GM23248 (cell line): Measurements from ENCODE around the gene ZNF454. TPM values are rescaled to one million over a fixed set of nuclear protein-coding genes. Genes with fewer than 3 reads are reported as not detected.

ENCODE experiments used
- DNase-seq: peaks from one replicate; pipeline ENCODE4 v3.0.0-alpha.2; 2015
- H2AFZ ChIP-seq: fragments of 200-600 bp; sonication (generic); 2 replicates; pipeline ENCODE4 v1.6.1; 2016; ENCODE audit warnings: antibody characterized with exemption
- H3F3A ChIP-seq: fragments of 200-600 bp; sonication (generic); 2 replicates; pipeline ENCODE4 v1.6.1; 2016; ENCODE audit warnings: mild to moderate bottlenecking, antibody characterized with exemption, mixed run types; ENCODE audit not compliant: insufficient read depth
- H3K27ac ChIP-seq: fragments of 200-600 bp; sonication (generic); 2 replicates; pipeline ENCODE4 v1.5.1; 2016; ENCODE audit warnings: mild to moderate bottlenecking
- H3K27me3 ChIP-seq: fragments of 200-600 bp; sonication (generic); replicated peaks from 2 replicates; pipeline ENCODE4 v1.6.1; 2016; ENCODE audit warnings: mild to moderate bottlenecking; ENCODE audit not compliant: insufficient read depth
- H3K36me3 ChIP-seq: fragments of 200-600 bp; sonication (generic); 2 replicates; pipeline ENCODE4 v1.6.1; 2016; ENCODE audit warnings: low read depth, mild to moderate bottlenecking
- H3K4me1 ChIP-seq: fragments of 200-600 bp; sonication (generic); 2 replicates; pipeline ENCODE4 v1.6.1; 2016; ENCODE audit warnings: mild to moderate bottlenecking; ENCODE audit not compliant: insufficient read depth
- H3K4me2 ChIP-seq: fragments of 200-600 bp; sonication (generic); one replicate; pipeline ENCODE4 v1.6.1; 2016; ENCODE audit warnings: mild to moderate bottlenecking; ENCODE audit not compliant: unreplicated experiment
- H3K4me3 ChIP-seq: fragments of 200-600 bp; sonication (generic); 2 replicates; pipeline ENCODE4 v1.5.1; 2016; ENCODE audit warnings: mild to moderate bottlenecking
- H3K79me2 ChIP-seq: fragments of 200-600 bp; sonication (generic); 2 replicates; pipeline ENCODE4 v1.6.1; 2016; ENCODE audit warnings: mild to moderate bottlenecking; ENCODE audit not compliant: insufficient read depth
- H3K9ac ChIP-seq: fragments of 200-600 bp; sonication (generic); 2 replicates; pipeline ENCODE4 v1.6.1; 2016; ENCODE audit warnings: mild to moderate bottlenecking
- H3K9me2 ChIP-seq: fragments of 200-600 bp; sonication (generic); 2 replicates; pipeline ENCODE4 v1.6.1; 2016; ENCODE audit warnings: mixed run types, mild to moderate bottlenecking, moderate library complexity; ENCODE audit not compliant: insufficient read depth
- H3K9me3 ChIP-seq: fragments of 200-600 bp; sonication (generic); one replicate; pipeline ENCODE4 v1.6.1; 2017; ENCODE audit warnings: low read depth
- H4K20me1 ChIP-seq: fragments of 200-600 bp; sonication (generic); 2 replicates; pipeline ENCODE4 v1.6.0; 2016; ENCODE audit not compliant: insufficient read depth
- EZH2 ChIP-seq: fragments of 200-600 bp; sonication (generic); IDR thresholded peaks from 2 replicates; pipeline ENCODE4 v1.6.1; 2018; ENCODE audit warnings: antibody characterized with exemption, mild to moderate bottlenecking; ENCODE audit not compliant: insufficient read depth, poor library complexity, severe bottlenecking
- EZH2phosphoT487 ChIP-seq: fragments of 200-600 bp; sonication (generic); IDR thresholded peaks from 2 replicates; pipeline ENCODE4 v1.6.1; 2018; ENCODE audit warnings: antibody characterized with exemption, moderate library complexity, mild to moderate bottlenecking, low read depth; ENCODE audit not compliant: insufficient read depth
- WGBS, 2 experiments: methylation state at CpG; one replicate each; pipeline ENCODE4 v1.1.6; 2015 to 2017; ENCODE audit warnings: low lambda C conversion rate in 2 of 2, low coverage in 1 of 2; ENCODE audit errors: missing lambda C conversion rate in 2 of 2; 5-methylcytosine and 5-hydroxymethylcytosine counted together
- in situ Hi-C: fragments of 300-500 bp; cut with MboI; formaldehyde crosslinking; loops from 2 replicates; pipeline ENCODE4 v1.15.0; 2020
- polyA plus RNA-seq: library from polyadenylated mRNA; unstranded; fragments of >200 nt; fragmentation: Nextera tagmentation; extraction: Ambion mirVana; gene quantifications from 2 replicates; pipeline ENCODE4 v1.2.1, GENCODE V29; 2016
- total RNA-seq: library from RNA; depleted of rRNA; stranded (reverse); fragments of >200 nt; shearing (Covaris generic); gene quantifications from 2 replicates; pipeline ENCODE4 v1.2.3, GENCODE V29; 2014

The ZNF454 gene
- total and polyA plus RNA-seq, 2 experiments from 2014 or later: 0.96 to 0.97 TPM

DNA sequence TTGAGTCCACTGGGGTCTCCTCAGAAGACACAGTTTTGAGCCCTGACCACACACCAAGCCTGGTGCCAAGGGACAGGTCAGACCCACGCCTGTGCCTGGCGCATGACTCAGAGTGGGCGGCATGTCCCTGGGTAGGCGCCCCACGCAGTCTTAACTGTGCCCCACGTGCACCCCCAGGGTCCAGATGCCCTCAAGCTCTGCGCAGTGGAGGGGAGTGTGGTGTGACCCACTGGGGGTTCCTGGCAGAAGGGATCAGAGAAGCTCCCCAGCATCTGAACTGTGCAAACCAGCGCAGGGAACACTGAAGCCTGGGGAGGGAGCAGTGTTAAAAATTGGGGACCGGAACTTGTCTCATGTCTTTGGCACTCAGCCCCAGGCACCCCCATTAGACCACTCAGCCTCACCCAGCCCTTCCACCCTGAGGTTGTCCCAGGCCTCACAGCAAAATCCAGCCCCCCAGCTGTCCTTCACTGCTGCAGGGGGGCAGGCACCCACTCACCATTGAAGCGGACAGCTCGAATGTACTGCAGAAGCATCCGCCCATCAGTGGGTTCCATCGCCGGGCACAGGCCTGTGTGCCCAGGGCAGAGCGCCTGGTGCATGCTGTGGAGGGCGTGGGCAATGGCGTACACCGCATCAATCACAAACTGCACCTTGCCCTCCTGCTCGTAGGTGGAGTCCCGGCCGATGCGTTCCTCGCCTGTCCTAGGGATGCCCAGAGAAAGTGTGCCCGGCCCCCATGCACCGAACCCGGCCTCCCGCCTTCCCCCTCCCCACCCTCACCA lies 47.6 kb downstream of the ZNF454 start:
- WGBS, 2 experiments: 83 to 86% methylated on average over 22 to 23 of the region's 27 CpGs
- Histone ChIP-seq H3K4me1 (no peaks in the 10 kb centered on the region), H3K9ac (no peak overlapping the region), H3K4me3 (no peak overlapping the region), H3K27me3 (no peaks in the 10 kb centered on the region), H4K20me1 (no peaks in the 10 kb centered on the region), H3K27ac (no peak overlapping the region), H3F3A (no peaks in the 10 kb centered on the region), H3K4me2 (no peak overlapping the region), H3K9me3 (no peaks in the 10 kb centered on the region), H2AFZ (no peak overlapping the region), H3K9me2 (no peaks in the 10 kb centered on the region), H3K36me3 (no peaks in the 10 kb centered on the region), H3K79me2 (no peaks in the 10 kb centered on the region)
- in situ Hi-C loops: no loop called here
- TF ChIP-seq EZH2phosphoT487: no peak
- TF ChIP-seq EZH2: no peak
- no peak for DNase-seq

DNA sequence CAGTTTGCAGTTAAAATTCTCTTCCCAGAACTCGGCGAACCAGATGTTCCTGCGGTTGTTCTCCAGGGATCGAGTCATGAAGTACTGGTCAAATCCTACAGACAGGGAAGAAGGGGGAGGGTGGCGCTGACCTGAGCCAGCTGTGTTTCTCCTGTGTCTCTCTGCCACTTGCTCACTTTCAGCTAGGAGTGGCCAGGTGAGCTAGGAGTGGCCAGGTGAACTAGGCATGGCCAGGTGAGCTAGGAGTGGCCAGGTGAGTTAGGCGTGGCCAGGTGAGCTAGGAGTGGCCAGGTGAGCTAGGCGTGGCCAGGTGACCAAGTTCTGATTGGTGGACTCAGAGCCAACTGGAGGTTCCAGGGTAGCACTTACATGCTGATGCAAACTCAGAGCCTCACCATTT lies 48.3 kb downstream of the ZNF454 start:
- no peaks in the 10 kb centered on the region for H3K27me3 ChIP-seq
- H3K4me3 ChIP-seq: no peak overlapping the region
- H2AFZ ChIP-seq: no peak overlapping the region
- 64% methylated on average over 7 of the region's 7 CpGs for WGBS, 2 experiments
- H3K9me2 ChIP-seq: no peaks in the 10 kb centered on the region
- no peaks in the 10 kb centered on the region for H3F3A ChIP-seq
- DNase-seq: no peak
- no peaks in the 10 kb centered on the region for H3K9me3 ChIP-seq
- H3K27ac ChIP-seq: no peak overlapping the region
- TF ChIP-seq EZH2phosphoT487 (no peak), EZH2 (no peak)
- no peak overlapping the region for H3K4me2 ChIP-seq
- no peaks in the 10 kb centered on the region for H3K36me3 ChIP-seq
- no peak overlapping the region for H3K9ac ChIP-seq
- no peaks in the 10 kb centered on the region for H3K4me1 ChIP-seq
- H4K20me1 ChIP-seq: no peaks in the 10 kb centered on the region
- in situ Hi-C loops: no loop called here
- H3K79me2 ChIP-seq: no peaks in the 10 kb centered on the region

DNA sequence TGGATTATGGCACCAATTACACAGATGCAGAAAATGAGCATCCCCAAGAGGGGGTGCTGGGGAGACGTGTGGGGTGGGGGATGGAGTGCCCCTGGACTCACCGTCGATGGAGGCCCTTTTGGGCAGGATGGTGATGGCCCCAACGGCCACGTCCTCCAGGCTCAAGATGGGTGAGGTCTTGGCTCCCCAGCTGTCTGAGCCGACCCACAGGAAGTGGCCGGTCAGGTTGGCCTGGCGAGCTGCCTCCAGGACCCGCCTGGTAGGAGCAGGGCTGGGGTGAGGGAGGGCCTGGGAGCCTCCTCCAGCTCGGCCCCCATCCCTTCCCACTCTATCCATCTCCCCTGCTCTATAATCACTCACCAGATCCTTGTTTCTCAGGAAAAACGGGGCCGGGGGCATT lies 49.5 kb downstream of the ZNF454 start:
- DNase-seq: no peak
- TF ChIP-seq EZH2phosphoT487 (no peak), EZH2 (no peak)
- H3K4me3 ChIP-seq: no peak overlapping the region
- no peak overlapping the region for H2AFZ ChIP-seq
- H3F3A ChIP-seq: no peaks in the 10 kb centered on the region
- H3K9me3 ChIP-seq: no peaks in the 10 kb centered on the region
- H3K9ac ChIP-seq: no peak overlapping the region
- no peak overlapping the region for H3K4me2 ChIP-seq
- H3K4me1 ChIP-seq: no peaks in the 10 kb centered on the region
- WGBS, 2 experiments: 48 to 57% methylated on average over 12 of the region's 12 CpGs
- H4K20me1 ChIP-seq: no peaks in the 10 kb centered on the region
- no peak overlapping the region for H3K27ac ChIP-seq
- no peaks in the 10 kb centered on the region for H3K36me3 ChIP-seq
- no peaks in the 10 kb centered on the region for H3K27me3 ChIP-seq
- H3K79me2 ChIP-seq: no peaks in the 10 kb centered on the region
- in situ Hi-C loops: no loop called here
- no peaks in the 10 kb centered on the region for H3K9me2 ChIP-seq

DNA sequence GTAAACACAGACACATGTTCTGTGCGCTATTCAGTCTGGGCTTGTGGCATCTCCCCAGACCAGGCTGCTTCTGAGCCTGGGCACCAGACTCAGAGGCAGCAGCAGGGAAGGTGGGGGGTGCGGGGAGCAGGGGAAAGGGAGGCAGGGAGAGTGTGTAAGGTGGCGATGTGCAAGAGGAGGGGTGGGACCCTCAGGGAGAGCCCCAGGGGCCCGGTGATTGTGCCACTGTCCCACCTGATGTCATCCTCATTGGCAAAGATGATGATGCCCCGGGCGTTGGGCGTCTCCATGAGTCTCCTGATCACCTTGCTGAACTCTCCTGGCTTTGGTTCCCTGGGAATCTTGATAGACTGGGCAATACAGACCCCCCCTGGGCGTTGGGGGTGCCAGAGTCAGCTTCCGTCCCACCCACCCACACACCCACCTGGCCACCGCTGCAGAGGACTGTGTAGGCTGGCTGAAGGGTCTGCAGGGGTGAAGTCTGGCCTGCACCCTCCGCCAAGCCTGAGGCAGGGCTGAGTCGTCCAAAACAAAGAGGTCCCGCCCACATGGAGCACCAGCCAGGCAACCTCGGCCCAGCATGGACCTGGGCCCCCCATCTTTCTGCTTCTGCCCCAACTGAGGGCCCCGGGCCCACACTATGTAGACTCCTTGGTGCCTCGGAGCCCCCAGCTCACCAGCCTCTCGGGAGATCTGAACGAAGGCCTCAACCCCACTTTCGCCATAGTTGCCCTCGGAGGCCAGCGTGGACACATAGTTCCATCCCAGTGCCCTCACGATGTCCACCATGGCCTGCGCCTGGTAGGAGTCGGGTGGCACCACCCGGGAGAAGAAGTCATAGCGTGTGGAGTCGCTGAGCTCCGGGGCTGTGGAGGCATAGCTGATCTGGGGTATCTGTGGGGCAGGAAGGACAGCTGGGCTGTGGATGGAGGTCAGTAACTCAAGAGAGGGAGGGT lies 50.5 kb downstream of the ZNF454 start:
- DNase-seq: no peak
- Histone ChIP-seq H3F3A (no peaks in the 10 kb centered on the region), H4K20me1 (no peaks in the 10 kb centered on the region), H3K9me3 (no peaks in the 10 kb centered on the region), H3K27me3 (no peaks in the 10 kb centered on the region), H3K4me3 (no peak overlapping the region), H3K79me2 (no peaks in the 10 kb centered on the region), H2AFZ (no peak overlapping the region), H3K4me2 (no peak overlapping the region), H3K36me3 (no peaks in the 10 kb centered on the region), H3K4me1 (no peaks in the 10 kb centered on the region), H3K27ac (no peak overlapping the region), H3K9me2 (no peaks in the 10 kb centered on the region), H3K9ac (no peak overlapping the region)
- 63 to 67% methylated on average over 26 to 28 of the region's 28 CpGs for WGBS, 2 experiments
- TF ChIP-seq EZH2: no peak
- no peak for TF ChIP-seq EZH2phosphoT487
- in situ Hi-C loops: no loop called here
